Calu3 (cell line): ENCODE data around the gene DET1. TPM values are rescaled to one million over a fixed set of nuclear protein-coding genes. Genes with fewer than 3 reads are reported as not detected.

Experiments used
- BruUV-seq: library from RNA; stranded (reverse); fragments of 400-500 nt; replicated peaks from 2 replicates; lab custom pipeline; 2021; lab: Mats Ljungman, UMichigan
- CTCF ChIA-PET: fragments of 300-600 bp; sonication (Branson Sonifier 250); formaldehyde crosslinking; loops from one replicate; lab custom pipeline; 2022; ENCODE audit warnings: antibody characterized with exemption; lab: Charles Lee
- DNase-seq: peaks from one replicate; pipeline ENCODE4 v3.0.0; 2022
- H3K27ac Mint-ChIP-seq: one replicate; pipeline ENCODE4 v1.8.0; 2022; ENCODE audit warnings: mixed read lengths; ENCODE audit not compliant: unreplicated experiment
- H3K27me3 Mint-ChIP-seq: one replicate; pipeline ENCODE4 v1.8.0; 2022; ENCODE audit warnings: mixed read lengths; ENCODE audit not compliant: unreplicated experiment
- H3K36me3 Mint-ChIP-seq: one replicate; pipeline ENCODE4 v1.8.0; 2022; ENCODE audit warnings: mild to moderate bottlenecking, moderate library complexity, mixed read lengths; ENCODE audit not compliant: insufficient read depth, unreplicated experiment
- H3K4me1 Mint-ChIP-seq: one replicate; pipeline ENCODE4 v1.8.0; 2022; ENCODE audit warnings: mild to moderate bottlenecking, low read depth, mixed read lengths; ENCODE audit not compliant: unreplicated experiment
- H3K4me3 Mint-ChIP-seq: one replicate; pipeline ENCODE4 v1.8.0; 2022; ENCODE audit warnings: mild to moderate bottlenecking, low read depth, moderate library complexity, mixed read lengths; ENCODE audit not compliant: unreplicated experiment
- H3K9me3 Mint-ChIP-seq: one replicate; pipeline ENCODE4 v1.8.0; 2022; ENCODE audit warnings: low read depth, mixed read lengths; ENCODE audit not compliant: unreplicated experiment
- CTCF ChIP-seq: fragments of 200-600 bp; IDR thresholded peaks from one replicate; pipeline ENCODE4 v1.8.0; 2022; ENCODE audit warnings: antibody characterized with exemption; ENCODE audit not compliant: unreplicated experiment
- intact Hi-C: fragments of 100-400 bp; cut with micrococcal nuclease; formaldehyde crosslinking; loops from one replicate; pipeline ENCODE4 v1.10.0; 2022; ENCODE audit not compliant: unreplicated experiment
- total RNA-seq: library from RNA; stranded (reverse); gene quantifications from 2 replicates; pipeline ENCODE4 v1.2.3, GENCODE V29; 2022

Gene DET1
- total RNA-seq, 1 experiment from 2014 or later: 4.2 TPM

DNA sequence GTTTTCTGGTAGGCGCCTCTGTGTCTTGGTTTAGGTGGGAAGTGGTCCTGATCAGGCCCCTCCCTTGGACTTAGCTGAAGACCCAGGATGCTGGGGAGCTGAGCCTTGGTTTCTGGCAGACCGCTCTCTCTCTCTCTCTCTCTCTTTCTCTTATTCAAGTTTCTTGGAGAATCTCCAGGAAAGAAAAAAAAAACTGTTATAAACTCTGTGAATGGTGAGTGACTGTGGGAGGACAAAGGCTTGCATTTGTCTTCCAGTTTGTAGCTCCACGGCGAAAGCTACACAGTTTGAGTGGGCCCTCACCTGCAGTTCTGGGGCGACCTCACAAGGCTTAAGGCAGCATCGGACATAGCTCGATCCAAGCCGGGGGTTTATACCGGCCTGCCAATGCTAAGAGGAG is 7.5 kb downstream of the DET1 start:
- no peak for DNase-seq
- no TSS peak for BruUV-seq
- intact Hi-C loops: no loop called here
- no peaks in the 10 kb centered on the region for H3K4me1 Mint-ChIP-seq
- no peak overlapping the region for H3K4me3 Mint-ChIP-seq
- H3K27me3 Mint-ChIP-seq: no peaks in the 10 kb centered on the region
- TF ChIP-seq CTCF: no peak
- no peaks in the 10 kb centered on the region for H3K9me3 Mint-ChIP-seq
- H3K27ac Mint-ChIP-seq: no peak overlapping the region
- CTCF ChIA-PET: interaction anchor here (0.7 kb wide), 1 partner anchor 715 kb away, joined by 9 read pairs; no protein-coding TSS in a partner anchor
- no peaks in the 10 kb centered on the region for H3K36me3 Mint-ChIP-seq

DNA sequence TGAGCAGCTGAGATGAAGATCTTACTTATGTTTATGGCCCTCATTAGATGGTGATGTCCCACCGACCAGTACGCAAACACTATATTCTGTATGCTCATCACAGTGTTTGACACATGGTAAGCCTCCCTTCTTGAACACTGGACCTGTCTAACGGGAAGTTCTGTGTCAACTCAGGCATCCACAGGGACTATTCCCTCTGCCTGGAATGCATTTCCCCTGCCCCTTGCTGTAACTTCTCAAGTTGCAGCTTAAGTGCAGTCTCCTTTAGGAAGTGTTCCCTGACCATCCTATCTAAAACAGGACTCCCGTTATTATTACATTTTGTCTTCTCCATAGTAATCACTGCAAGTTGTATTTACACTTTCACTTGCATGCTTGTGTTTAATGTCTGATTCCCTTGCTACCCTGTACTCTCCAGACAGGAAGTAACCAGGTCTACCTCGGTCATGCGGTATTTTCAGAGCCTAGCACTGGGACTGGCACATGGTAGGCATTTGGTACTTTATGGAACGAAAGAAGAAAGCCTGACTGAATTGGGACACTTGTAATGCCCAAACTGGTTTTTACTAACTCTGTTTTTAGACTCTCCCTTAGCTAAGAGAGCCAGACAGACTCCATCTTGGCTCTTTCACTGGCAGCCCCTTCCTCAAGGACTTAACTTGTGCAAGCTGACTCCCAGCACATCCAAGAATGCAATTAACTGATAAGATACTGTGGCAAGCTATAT is 8.7 kb downstream of the DET1 start:
- no TSS peak for BruUV-seq
- DNase-seq: no peak
- TF ChIP-seq CTCF: no peak
- no peaks in the 10 kb centered on the region for H3K36me3 Mint-ChIP-seq
- H3K4me3 Mint-ChIP-seq: no peak overlapping the region
- no peak overlapping the region for H3K27ac Mint-ChIP-seq
- no peaks in the 10 kb centered on the region for H3K27me3 Mint-ChIP-seq
- H3K4me1 Mint-ChIP-seq: no peaks in the 10 kb centered on the region
- CTCF ChIA-PET: no interaction called here
- intact Hi-C loops: no loop called here
- no peaks in the 10 kb centered on the region for H3K9me3 Mint-ChIP-seq

DNA sequence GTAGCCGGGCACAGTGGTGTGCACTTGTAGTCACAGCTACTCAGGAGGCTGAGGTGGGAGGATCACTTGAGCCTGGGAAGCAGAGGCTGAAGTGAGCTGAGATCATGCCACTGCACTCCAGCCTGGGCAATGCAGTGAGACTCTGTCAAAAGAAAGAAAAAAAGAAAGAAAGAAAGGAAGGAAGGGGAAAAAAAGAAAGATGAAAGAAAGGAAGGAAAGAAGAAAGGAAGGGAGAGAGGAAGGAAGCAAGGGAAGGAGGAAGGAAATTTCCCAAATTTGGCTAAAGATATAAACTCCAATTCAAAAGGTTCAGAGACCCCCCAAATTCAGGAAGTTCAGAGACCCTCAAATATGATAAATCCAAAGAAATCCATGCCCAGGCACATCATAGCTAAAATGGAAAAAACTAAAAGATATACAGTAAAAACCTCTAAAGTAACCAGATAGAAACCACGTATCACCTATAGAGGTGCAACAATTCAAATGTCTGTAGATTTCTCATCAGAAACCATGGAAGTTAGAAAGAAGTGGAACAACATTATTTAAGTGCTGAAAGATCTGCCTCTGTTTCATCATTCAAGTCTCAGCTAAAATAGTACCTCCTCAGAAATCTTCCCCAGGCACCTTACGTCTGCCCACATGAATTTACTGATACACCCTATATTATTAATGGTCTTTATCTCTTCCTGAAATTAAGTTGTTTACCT is 10.7 kb downstream of the DET1 start:
- Mint-ChIP-seq H3K4me3 (no peak overlapping the region), H3K36me3 (no peaks in the 10 kb centered on the region), H3K27me3 (no peaks in the 10 kb centered on the region), H3K9me3 (no peaks in the 10 kb centered on the region), H3K4me1 (no peaks in the 10 kb centered on the region), H3K27ac (no peak overlapping the region)
- TF ChIP-seq CTCF: no peak
- BruUV-seq: no TSS peak
- no peak for DNase-seq
- CTCF ChIA-PET: no interaction called here
- intact Hi-C loops: no loop called here

GRCh38 chr15:88535100-88535499 is 11.4 kb downstream of the DET1 start:
- H3K27me3 Mint-ChIP-seq: no peaks in the 10 kb centered on the region
- intact Hi-C loops: no loop called here
- DNase-seq: no peak
- no peaks in the 10 kb centered on the region for H3K9me3 Mint-ChIP-seq
- H3K36me3 Mint-ChIP-seq: no peaks in the 10 kb centered on the region
- BruUV-seq: no TSS peak
- no peak overlapping the region for H3K4me3 Mint-ChIP-seq
- no peak overlapping the region for H3K27ac Mint-ChIP-seq
- CTCF ChIA-PET: no interaction called here
- no peak for TF ChIP-seq CTCF
- no peaks in the 10 kb centered on the region for H3K4me1 Mint-ChIP-seq
